Upper lobe of left lung (tissue), 4 donors: ENCODE data around the gene DLEC1.

ENCODE experiments used
- POLR2A ChIP-seq, 4 donors: fragments of 450-650 bp; IDR thresholded peaks; one replicate each; pipeline ENCODE4 v1.5.1; 2016 to 2017; ENCODE audit warnings: antibody characterized with exemption in 4 of 4, mild to moderate bottlenecking in 2 of 4
- POLR2AphosphoS5 ChIP-seq, 2 donors: sonication (generic); formaldehyde crosslinking; IDR thresholded peaks; one replicate each; pipeline ENCODE4 v1.5.1; 2017; ENCODE audit warnings: antibody characterized with exemption in 2 of 2
- TF ChIP-seq, protein P1 (sequence below), 6 experiments: fragments of 450-650 bp in 4 of 6; fragments of 200-600 bp in 2 of 6; sonication (generic) in 2 of 6; IDR thresholded peaks; one replicate each; pipeline ENCODE4 v1.5.1; 2016 to 2019; ENCODE audit warnings: antibody characterized with exemption in 6 of 6

DNA sequence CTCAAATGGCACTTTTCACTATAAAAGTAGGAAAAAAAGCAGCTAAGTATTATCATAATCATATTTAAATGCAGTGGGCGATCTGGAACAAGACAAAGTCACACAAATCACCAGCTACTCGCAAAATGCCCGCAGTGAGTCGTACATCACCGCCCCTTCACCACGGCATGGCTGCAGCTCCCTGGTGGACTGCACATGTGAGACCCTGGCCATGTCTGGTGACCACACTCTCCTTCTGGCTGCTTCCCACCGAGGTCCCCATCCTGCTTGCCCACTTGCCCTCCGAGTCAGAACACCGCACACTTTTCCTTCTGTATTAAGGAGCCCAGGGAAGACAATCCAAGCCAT, 59.3 kb downstream of the DLEC1 start:
- TF ChIP-seq, protein P1, sequence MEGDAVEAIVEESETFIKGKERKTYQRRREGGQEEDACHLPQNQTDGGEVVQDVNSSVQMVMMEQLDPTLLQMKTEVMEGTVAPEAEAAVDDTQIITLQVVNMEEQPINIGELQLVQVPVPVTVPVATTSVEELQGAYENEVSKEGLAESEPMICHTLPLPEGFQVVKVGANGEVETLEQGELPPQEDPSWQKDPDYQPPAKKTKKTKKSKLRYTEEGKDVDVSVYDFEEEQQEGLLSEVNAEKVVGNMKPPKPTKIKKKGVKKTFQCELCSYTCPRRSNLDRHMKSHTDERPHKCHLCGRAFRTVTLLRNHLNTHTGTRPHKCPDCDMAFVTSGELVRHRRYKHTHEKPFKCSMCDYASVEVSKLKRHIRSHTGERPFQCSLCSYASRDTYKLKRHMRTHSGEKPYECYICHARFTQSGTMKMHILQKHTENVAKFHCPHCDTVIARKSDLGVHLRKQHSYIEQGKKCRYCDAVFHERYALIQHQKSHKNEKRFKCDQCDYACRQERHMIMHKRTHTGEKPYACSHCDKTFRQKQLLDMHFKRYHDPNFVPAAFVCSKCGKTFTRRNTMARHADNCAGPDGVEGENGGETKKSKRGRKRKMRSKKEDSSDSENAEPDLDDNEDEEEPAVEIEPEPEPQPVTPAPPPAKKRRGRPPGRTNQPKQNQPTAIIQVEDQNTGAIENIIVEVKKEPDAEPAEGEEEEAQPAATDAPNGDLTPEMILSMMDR (IDR thresholded peaks at IDR 0.05) = no peak
- no peak for TF ChIP-seq POLR2AphosphoS5 (IDR thresholded peaks at IDR 0.05)
- TF ChIP-seq POLR2A (IDR thresholded peaks at IDR 0.05) = no peak
